A549 (cell line): ENCODE data around the gene DTX4. TPM values are rescaled to one million over a fixed set of nuclear protein-coding genes. Genes with fewer than 3 reads are reported as not detected.

Source experiments
- ATAC-seq, 2 experiments: fragments of 200-7000 bp in 1 of 2; fragments of >200 bp in 1 of 2; cut with Nextera tagmentation in 1 of 2; cut with Tn5 transposase in 1 of 2; 3 replicates each; pipeline versions ENCODE4 v1.8.0 to v1.9.1; 2018 to 2020; ENCODE audit warnings: mild to moderate bottlenecking in 1 of 2, moderate library complexity in 1 of 2
- CTCF ChIA-PET: fragments of 300-600 bp; sonication (Branson Sonifier 250); formaldehyde crosslinking; extraction: SDS; loops from one replicate; lab custom pipeline; 2021; ENCODE audit warnings: antibody characterized with exemption, inconsistent platforms; lab: Yijun Ruan, JAX
- POLR2A ChIA-PET: fragments of 350-600 bp; formaldehyde crosslinking; extraction: SDS; loops from one replicate; lab custom pipeline; 2021; ENCODE audit warnings: antibody characterized with exemption, inconsistent platforms; lab: Yijun Ruan, JAX
- DNase-seq, 2 experiments: peaks; one replicate each; pipeline versions ENCODE4 v3.0.0 to v3.0.0-alpha.2; 2011 to 2016; ENCODE audit warnings: low read depth in 1 of 2, low spot score in 1 of 2
- FAIRE-seq: peaks from 2 replicates; lab custom pipeline; 2011; peaks lifted over from hg19 to GRCh38; lab: Jason Lieb, UNC
- H3K27ac ChIP-seq, 2 experiments: fragments of >200 bp; sonication (Bioruptor Twin); formaldehyde crosslinking; 3 replicates each; pipeline ENCODE4 v1.5.1; 2016 to 2017
- H3K4me1 ChIP-seq: fragments of >200 bp; sonication (Bioruptor Twin); formaldehyde crosslinking; 3 replicates; pipeline ENCODE4 v1.6.1; 2016
- H3K4me2 ChIP-seq: fragments of >200 bp; sonication (Bioruptor Twin); formaldehyde crosslinking; 3 replicates; pipeline ENCODE4 v1.6.1; 2016
- H3K4me3 ChIP-seq: fragments of >200 bp; sonication (Bioruptor Twin); formaldehyde crosslinking; 3 replicates; pipeline ENCODE4 v1.5.1; 2016
- H3K9me3 ChIP-seq: fragments of >200 bp; sonication (Bioruptor Twin); formaldehyde crosslinking; 3 replicates; pipeline ENCODE4 v1.6.1; 2016
- CEBPB ChIP-seq, 2 experiments: fragments of >200 bp in 1 of 2; sonication (Bioruptor Twin) in 1 of 2; formaldehyde crosslinking in 1 of 2; IDR thresholded peaks; 2 replicates each; pipeline ENCODE4 v1.6.1; 2012 to 2016
- CHD2 ChIP-seq: fragments of 150-350 bp; IDR thresholded peaks from 2 replicates; pipeline ENCODE4 v1.6.1; 2014; ENCODE audit warnings: low read length; ENCODE audit not compliant: partially characterized antibody
- EHF ChIP-seq: fragments of 250-450 bp; sonication (Bioruptor Pico); IDR thresholded peaks from 2 replicates; pipeline ENCODE4 v1.5.0; 2020; ENCODE audit warnings: mild to moderate bottlenecking
- EHMT2 ChIP-seq: fragments of 200-600 bp; sonication (generic); IDR thresholded peaks from 2 replicates; pipeline ENCODE4 v1.6.1; 2016; ENCODE audit warnings: antibody characterized with exemption, low read depth, mild to moderate bottlenecking, moderate library complexity
- EP300 ChIP-seq, 2 experiments: fragments of >200 bp; sonication (Bioruptor Twin); formaldehyde crosslinking; IDR thresholded peaks; 2 replicates in 1 of 2; 3 replicates in 1 of 2; pipeline ENCODE4 v1.6.1; 2016 to 2017
- ESRRA ChIP-seq: fragments of 150-350 bp; IDR thresholded peaks from 2 replicates; pipeline ENCODE4 v1.6.1; 2014; ENCODE audit warnings: mild to moderate bottlenecking, low read length, borderline replicate concordance
- HDAC2 ChIP-seq: fragments of 200-600 bp; sonication (generic); IDR thresholded peaks from 2 replicates; pipeline ENCODE4 v1.6.1; 2016
- HEYL ChIP-seq: fragments of 250-450 bp; sonication (Bioruptor Pico); IDR thresholded peaks from 2 replicates; pipeline ENCODE4 v1.8.0; 2021; ENCODE audit warnings: mild to moderate bottlenecking, moderate library complexity
- JUN ChIP-seq, 2 experiments: fragments of >200 bp; sonication (Bioruptor Twin); formaldehyde crosslinking; IDR thresholded peaks; 2 replicates in 1 of 2; 3 replicates in 1 of 2; pipeline ENCODE4 v1.6.1; 2016 to 2017
- MYC ChIP-seq: IDR thresholded peaks from 2 replicates; pipeline ENCODE4 v1.6.1; 2012; ENCODE audit warnings: mild to moderate bottlenecking, inconsistent platforms, low read length, improper control_type of control experiment, borderline replicate concordance
- NPAS2 ChIP-seq: fragments of 250-450 bp; sonication (Bioruptor Pico); IDR thresholded peaks from 2 replicates; pipeline ENCODE4 v1.8.0; 2022; ENCODE audit warnings: mild to moderate bottlenecking, moderate library complexity, borderline replicate concordance
- POLR2AphosphoS2 ChIP-seq: conservative IDR thresholded peaks from 2 replicates; pipeline ENCODE4 v1.6.1; 2012; ENCODE audit warnings: low read length, improper control_type of control experiment, inconsistent platforms
- RAD21 ChIP-seq, 2 experiments: fragments of >200 bp in 1 of 2; sonication (Bioruptor Twin) in 1 of 2; formaldehyde crosslinking in 1 of 2; IDR thresholded peaks in 1 of 2; conservative IDR thresholded peaks in 1 of 2; 2 replicates in 1 of 2; 3 replicates in 1 of 2; pipeline ENCODE4 v1.6.1; 2012 to 2018; ENCODE audit warnings: inconsistent platforms in 1 of 2
- RFX5 ChIP-seq: fragments of 450-650 bp; IDR thresholded peaks from 2 replicates; pipeline ENCODE4 v1.7.1; 2014; ENCODE audit warnings: antibody characterized with exemption, mild to moderate bottlenecking, moderate library complexity
- TFCP2L1 ChIP-seq: fragments of 250-450 bp; sonication (Bioruptor Pico); IDR thresholded peaks from 2 replicates; pipeline ENCODE4 v1.5.0; 2021; ENCODE audit warnings: mild to moderate bottlenecking
- ZC3H11A ChIP-seq: fragments of 450-650 bp; IDR thresholded peaks from 2 replicates; pipeline ENCODE4 v1.6.1; 2014; ENCODE audit warnings: antibody characterized with exemption, mild to moderate bottlenecking
- ZFP36 ChIP-seq: fragments of 450-650 bp; IDR thresholded peaks from 2 replicates; pipeline ENCODE4 v1.6.1; 2014; ENCODE audit warnings: borderline replicate concordance; ENCODE audit not compliant: partially characterized antibody
- ZSCAN20 ChIP-seq: fragments of 250-450 bp; sonication (Bioruptor Pico); IDR thresholded peaks from 2 replicates; pipeline ENCODE4 v1.8.0; 2022; ENCODE audit warnings: mild to moderate bottlenecking, moderate library complexity
- WGBS: methylation state at CpG from one replicate; pipeline ENCODE4 v1.1.6; 2017; ENCODE audit errors: missing lambda C conversion rate; 5-methylcytosine and 5-hydroxymethylcytosine counted together
- polyA plus RNA-seq, 4 experiments: library from polyadenylated mRNA; depleted of rRNA in 3 of 4; stranded (reverse); fragments of >200 nt; fragmentation: RNase III in 1 of 4; extraction: RNeasy Plus Mini Kit Qiagen cat#74134 plus additional on column Dnase treatment in 1 of 4; gene quantifications; 2 replicates in 3 of 4; 3 replicates in 1 of 4; pipeline ENCODE4 v1.2.3, GENCODE V29; 2011 to 2017
- TF ChIP-seq, protein P1 (sequence below): fragments of >200 bp; sonication (Bioruptor Twin); formaldehyde crosslinking; IDR thresholded peaks from 2 replicates; pipeline ENCODE4 v1.6.1; 2016
- TF ChIP-seq, protein P2 (sequence below): fragments of >200 bp; sonication (Bioruptor Twin); formaldehyde crosslinking; IDR thresholded peaks from 3 replicates; pipeline ENCODE4 v1.6.1; 2016

DTX4 gene
- polyA plus RNA-seq, 2 of the 4 experiments (the other 2 are of a cell fraction) = 0.97 to 3.1 TPM

DNA sequence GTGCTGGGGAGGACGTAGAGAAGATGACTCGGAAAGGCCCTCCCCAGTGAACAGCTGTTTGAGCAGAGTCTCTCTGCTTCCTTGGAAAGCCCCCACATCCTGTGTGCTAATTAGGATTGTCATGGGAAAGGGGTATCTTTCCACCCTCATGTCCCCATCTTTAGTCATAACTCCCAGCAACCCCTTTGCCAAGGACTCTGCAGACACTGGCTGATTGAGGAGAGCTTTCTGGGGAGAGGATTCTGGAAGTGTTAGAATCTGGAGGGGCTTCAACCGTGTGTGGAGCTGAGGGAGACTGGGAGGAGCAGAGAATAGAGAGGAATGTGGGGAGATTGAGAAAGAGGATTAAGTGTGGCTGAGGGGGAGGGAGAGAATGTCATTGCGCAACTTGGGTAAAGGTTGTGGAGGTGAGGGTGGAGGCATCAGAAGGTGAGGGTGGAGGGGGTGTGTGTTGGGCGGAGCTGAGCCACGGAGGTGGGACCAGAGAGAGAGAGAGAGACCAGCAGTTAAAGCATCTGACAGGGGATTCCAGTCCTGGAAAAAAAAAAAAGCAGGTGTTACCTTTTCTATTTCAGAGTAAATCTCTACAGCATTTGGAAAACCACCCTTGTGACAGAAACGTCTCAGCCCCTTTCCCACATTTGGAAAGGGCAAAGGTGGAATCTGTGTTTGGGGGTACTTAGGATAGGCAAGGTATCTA lies 2.2 kb downstream of the DTX4 start:
- DNase-seq (no peak), ATAC-seq (no peak), FAIRE-seq (no peak)
- H3K4me2 ChIP-seq = peak overlapping the region; percentile 99
- CTCF ChIA-PET = interaction anchor here (0.6 to 9.8 kb wide), 9 partner anchors 13 to 315 kb away, joined by 3 to 161 read pairs (median 4); partner anchors contain the start of gene FAM111A
- H3K27ac ChIP-seq = peak overlapping the region in 1 of 2 experiments; percentile 93; a peak in 3 of 6 replicates
- WGBS = 62% methylated on average over 7 of the region's 7 CpGs
- H3K9me3 ChIP-seq = no peaks in the 10 kb centered on the region
- no peak overlapping the region for H3K4me3 ChIP-seq
- POLR2A ChIA-PET = no interaction called here
- TF ChIP-seq ZFP36 (no peak), CEBPB (IDR thresholded peaks at IDR 0.05) (peak; percentile 88 to 91)
- TF ChIP-seq, protein P1, sequence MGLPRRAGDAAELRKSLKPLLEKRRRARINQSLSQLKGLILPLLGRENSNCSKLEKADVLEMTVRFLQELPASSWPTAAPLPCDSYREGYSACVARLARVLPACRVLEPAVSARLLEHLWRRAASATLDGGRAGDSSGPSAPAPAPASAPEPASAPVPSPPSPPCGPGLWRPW = 0 out of 2 replicates have a peak, but pooled peaks have one; percentile 24
- H3K4me1 ChIP-seq = peaks cover 26% of the 10 kb centered on the region

DNA sequence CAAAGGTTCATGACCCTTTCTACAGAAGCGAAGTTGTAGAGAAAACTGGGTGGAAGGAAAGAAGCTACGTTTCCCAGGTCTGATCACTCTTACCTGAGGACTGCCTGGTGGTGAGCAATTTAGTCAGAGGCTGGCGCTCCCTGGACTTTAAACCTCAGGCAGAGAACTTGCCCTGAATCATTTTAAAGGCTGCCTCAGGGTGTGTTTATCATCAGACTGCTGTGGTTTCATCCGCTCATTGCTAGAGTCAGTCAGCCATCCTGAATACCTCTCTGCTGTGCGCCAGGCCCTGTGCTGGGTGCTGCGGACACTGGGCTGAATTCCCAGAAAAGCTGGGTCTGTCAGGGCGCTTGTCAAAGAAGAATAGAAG lies 2.7 kb downstream of the DTX4 start:
- Histone ChIP-seq H3K4me2 (peak overlapping the region; percentile 99), H3K4me3 (no peak overlapping the region), H3K4me1 (peaks cover 26% of the 10 kb centered on the region), H3K9me3 (no peaks in the 10 kb centered on the region), H3K27ac (0 out of 6 replicates have a peak overlapping the region, but pooled peaks of 1 of the 2 experiments have one; percentile 3)
- peak in 1 of 2 experiments; percentile 24 for DNase-seq
- peak in 1 of 2 experiments; percentile 4; a peak in 3 of 6 replicates for ATAC-seq
- ChIA-PET CTCF (interaction anchor here (0.6 to 9.8 kb wide), 9 partner anchors 12 to 314 kb away, joined by 3 to 161 read pairs (median 4); partner anchors contain the start of gene FAM111A), POLR2A (no interaction called here)
- WGBS = 74% methylated on average over 7 of the region's 7 CpGs
- TF ChIP-seq TFCP2L1 (CRISPR knock-in tag) (no peak), CEBPB (IDR thresholded peaks at IDR 0.05) (no peak), EP300 (IDR thresholded peaks at IDR 0.05) (no peak), RFX5 (no peak), POLR2AphosphoS2 (no peak), ZC3H11A (no peak), HEYL (CRISPR knock-in tag) (no peak), EHF (CRISPR knock-in tag) (no peak), NPAS2 (CRISPR knock-in tag) (no peak), MYC (no peak), RAD21 (conservative IDR thresholded peaks at IDR 0.05 in 1 of 2, IDR thresholded peaks at IDR 0.05 in 1 of 2) (no peak), ZSCAN20 (no peak), JUN (IDR thresholded peaks at IDR 0.05) (no peak), EHMT2 (no peak)
- FAIRE-seq = no peak

DNA sequence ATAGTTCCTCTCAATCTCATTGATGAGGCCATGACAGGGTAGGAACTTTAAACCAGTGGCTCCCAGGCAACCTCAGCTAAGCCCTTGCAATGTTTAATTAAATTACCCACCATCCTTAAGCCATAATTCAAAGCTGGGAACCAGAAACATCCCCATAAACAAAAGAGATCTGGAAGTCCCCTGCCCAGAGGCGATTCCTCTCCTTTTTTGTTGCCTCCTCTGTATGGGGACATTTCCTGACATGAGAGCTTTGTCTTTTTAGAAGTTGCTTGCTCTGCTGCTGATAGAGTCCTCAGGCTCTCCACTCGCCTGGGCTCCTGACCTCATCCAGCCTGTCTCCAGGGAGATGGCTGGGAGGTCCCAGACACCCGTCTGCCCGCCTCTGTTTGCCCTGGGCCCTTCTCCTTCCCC lies 3.2 kb downstream of the DTX4 start:
- peaks cover 26% of the 10 kb centered on the region for H3K4me1 ChIP-seq
- no peaks in the 10 kb centered on the region for H3K9me3 ChIP-seq
- ChIA-PET POLR2A (no interaction called here), CTCF (interaction anchor here (1.1 to 9.8 kb wide), 7 partner anchors 12 to 314 kb away, joined by 3 to 161 read pairs (median 4); partner anchors contain the start of gene FAM111A)
- ATAC-seq = no peak
- DNase-seq = no peak
- H3K27ac ChIP-seq = 0 out of 6 replicates have a peak overlapping the region, but pooled peaks of 1 of the 2 experiments have one; percentile 3
- FAIRE-seq = no peak
- no peak overlapping the region for H3K4me3 ChIP-seq
- peak overlapping the region; percentile 99 for H3K4me2 ChIP-seq
- TF ChIP-seq, protein P2, sequence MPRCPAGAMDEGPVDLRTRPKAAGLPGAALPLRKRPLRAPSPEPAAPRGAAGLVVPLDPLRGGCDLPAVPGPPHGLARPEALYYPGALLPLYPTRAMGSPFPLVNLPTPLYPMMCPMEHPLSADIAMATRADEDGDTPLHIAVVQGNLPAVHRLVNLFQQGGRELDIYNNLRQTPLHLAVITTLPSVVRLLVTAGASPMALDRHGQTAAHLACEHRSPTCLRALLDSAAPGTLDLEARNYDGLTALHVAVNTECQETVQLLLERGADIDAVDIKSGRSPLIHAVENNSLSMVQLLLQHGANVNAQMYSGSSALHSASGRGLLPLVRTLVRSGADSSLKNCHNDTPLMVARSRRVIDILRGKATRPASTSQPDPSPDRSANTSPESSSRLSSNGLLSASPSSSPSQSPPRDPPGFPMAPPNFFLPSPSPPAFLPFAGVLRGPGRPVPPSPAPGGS = no peak
- TF ChIP-seq CHD2 (no peak), HDAC2 (no peak), ESRRA (no peak)
- 79% methylated on average over 4 of the region's 4 CpGs for WGBS
